Activated CD8-positive, alpha-beta T cell treated with anti-CD3 and anti-CD28 coated beads for 36 hours (primary cell): ENCODE data around the gene GCK. TPM values are rescaled to one million over a fixed set of nuclear protein-coding genes. Genes with fewer than 3 reads are reported as not detected.

Experiments used
- ATAC-seq: fragments of 200-7000 bp; cut with Tn5 transposase; one replicate; pipeline ENCODE4 v1.10.0; 2021; ENCODE audit warnings: mild to moderate bottlenecking, moderate library complexity
- CTCF ChIA-PET: fragments of 350-600 bp; sonication (Branson Sonifier 250); formaldehyde crosslinking; loops from one replicate; lab custom pipeline; 2021; ENCODE audit warnings: antibody characterized with exemption; lab: Charles Lee
- POLR2A ChIA-PET: fragments of 350-600 bp; sonication (Branson Sonifier 250); formaldehyde crosslinking; loops from one replicate; lab custom pipeline; 2021; ENCODE audit warnings: antibody characterized with exemption; lab: Charles Lee
- DNase-seq: peaks from one replicate; pipeline ENCODE4 v3.0.0-alpha.2; 2020
- H3K27ac Mint-ChIP-seq: one replicate; pipeline ENCODE4 v1.8.0; 2021; ENCODE audit warnings: mild to moderate bottlenecking, mixed read lengths
- H3K27me3 Mint-ChIP-seq: one replicate; pipeline ENCODE4 v1.8.0; 2021; ENCODE audit warnings: mixed read lengths
- H3K36me3 Mint-ChIP-seq: one replicate; pipeline ENCODE4 v1.8.0; 2021; ENCODE audit warnings: low read depth, mixed read lengths
- H3K4me1 Mint-ChIP-seq: one replicate; pipeline ENCODE4 v1.8.0; 2021; ENCODE audit warnings: low read depth, mixed read lengths
- H3K4me3 Mint-ChIP-seq: one replicate; pipeline ENCODE4 v1.8.0; 2021; ENCODE audit warnings: mild to moderate bottlenecking, moderate library complexity, mixed read lengths
- H3K9me3 Mint-ChIP-seq: one replicate; pipeline ENCODE4 v1.8.0; 2021; ENCODE audit warnings: mixed read lengths
- intact Hi-C: fragments of 100-400 bp; cut with micrococcal nuclease; formaldehyde crosslinking; loops from one replicate; pipeline ENCODE4 v1.10.0; 2022
- total RNA-seq, 2 experiments: library from RNA; stranded (reverse); gene quantifications; one replicate each; pipeline ENCODE4 v1.2.3, GENCODE V29; 2021
- TF ChIP-seq, protein P1 (sequence below): fragments of 200-600 bp; IDR thresholded peaks from one replicate; pipeline ENCODE4 v1.8.0; 2022; ENCODE audit warnings: antibody characterized with exemption, mild to moderate bottlenecking

GCK gene
- total RNA-seq, 2 experiments from 2014 or later, result 2.1 to 2.6 TPM

DNA sequence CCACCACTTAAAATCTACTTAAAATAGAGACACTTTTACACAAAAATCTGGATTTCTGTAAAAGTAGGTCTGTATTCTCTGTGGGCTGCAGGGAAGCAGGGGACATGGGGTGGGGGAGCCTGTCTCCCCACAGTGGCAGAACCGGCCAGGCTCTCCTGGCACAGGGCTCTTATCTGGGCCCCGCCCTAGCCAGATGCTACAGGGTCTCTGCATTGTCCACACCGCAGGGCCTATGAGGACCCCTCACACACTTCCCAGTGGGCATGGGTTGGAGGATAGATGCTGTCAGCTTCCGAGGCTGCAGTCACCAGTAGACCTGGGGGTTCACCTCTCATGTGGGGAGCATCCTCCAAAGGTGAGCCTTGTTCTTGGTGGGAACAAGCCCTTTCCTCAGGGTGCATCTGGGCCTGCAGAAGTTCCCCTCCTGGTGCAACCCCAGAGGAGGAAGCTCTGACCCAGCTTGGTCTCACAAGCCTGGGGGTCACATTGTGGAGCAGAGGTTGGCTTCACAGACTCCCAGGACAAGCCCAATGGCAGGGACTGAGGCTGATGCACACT, 32.7 kb downstream of the GCK start:
- ATAC-seq, result no peak
- no peak for DNase-seq
- Mint-ChIP-seq H3K9me3 (no peaks in the 10 kb centered on the region), H3K27me3 (no peaks in the 10 kb centered on the region), H3K4me1 (no peaks in the 10 kb centered on the region), H3K27ac (no peak overlapping the region), H3K4me3 (no peak overlapping the region), H3K36me3 (no peaks in the 10 kb centered on the region)
- intact Hi-C loops, result no loop called here
- CTCF ChIA-PET, result interaction anchor here (0.7 kb wide), 1 partner anchor 40 kb away, joined by 3 read pairs; no protein-coding TSS in a partner anchor
- POLR2A ChIA-PET, result no interaction called here
- TF ChIP-seq, protein P1, sequence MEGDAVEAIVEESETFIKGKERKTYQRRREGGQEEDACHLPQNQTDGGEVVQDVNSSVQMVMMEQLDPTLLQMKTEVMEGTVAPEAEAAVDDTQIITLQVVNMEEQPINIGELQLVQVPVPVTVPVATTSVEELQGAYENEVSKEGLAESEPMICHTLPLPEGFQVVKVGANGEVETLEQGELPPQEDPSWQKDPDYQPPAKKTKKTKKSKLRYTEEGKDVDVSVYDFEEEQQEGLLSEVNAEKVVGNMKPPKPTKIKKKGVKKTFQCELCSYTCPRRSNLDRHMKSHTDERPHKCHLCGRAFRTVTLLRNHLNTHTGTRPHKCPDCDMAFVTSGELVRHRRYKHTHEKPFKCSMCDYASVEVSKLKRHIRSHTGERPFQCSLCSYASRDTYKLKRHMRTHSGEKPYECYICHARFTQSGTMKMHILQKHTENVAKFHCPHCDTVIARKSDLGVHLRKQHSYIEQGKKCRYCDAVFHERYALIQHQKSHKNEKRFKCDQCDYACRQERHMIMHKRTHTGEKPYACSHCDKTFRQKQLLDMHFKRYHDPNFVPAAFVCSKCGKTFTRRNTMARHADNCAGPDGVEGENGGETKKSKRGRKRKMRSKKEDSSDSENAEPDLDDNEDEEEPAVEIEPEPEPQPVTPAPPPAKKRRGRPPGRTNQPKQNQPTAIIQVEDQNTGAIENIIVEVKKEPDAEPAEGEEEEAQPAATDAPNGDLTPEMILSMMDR, result no peak

DNA sequence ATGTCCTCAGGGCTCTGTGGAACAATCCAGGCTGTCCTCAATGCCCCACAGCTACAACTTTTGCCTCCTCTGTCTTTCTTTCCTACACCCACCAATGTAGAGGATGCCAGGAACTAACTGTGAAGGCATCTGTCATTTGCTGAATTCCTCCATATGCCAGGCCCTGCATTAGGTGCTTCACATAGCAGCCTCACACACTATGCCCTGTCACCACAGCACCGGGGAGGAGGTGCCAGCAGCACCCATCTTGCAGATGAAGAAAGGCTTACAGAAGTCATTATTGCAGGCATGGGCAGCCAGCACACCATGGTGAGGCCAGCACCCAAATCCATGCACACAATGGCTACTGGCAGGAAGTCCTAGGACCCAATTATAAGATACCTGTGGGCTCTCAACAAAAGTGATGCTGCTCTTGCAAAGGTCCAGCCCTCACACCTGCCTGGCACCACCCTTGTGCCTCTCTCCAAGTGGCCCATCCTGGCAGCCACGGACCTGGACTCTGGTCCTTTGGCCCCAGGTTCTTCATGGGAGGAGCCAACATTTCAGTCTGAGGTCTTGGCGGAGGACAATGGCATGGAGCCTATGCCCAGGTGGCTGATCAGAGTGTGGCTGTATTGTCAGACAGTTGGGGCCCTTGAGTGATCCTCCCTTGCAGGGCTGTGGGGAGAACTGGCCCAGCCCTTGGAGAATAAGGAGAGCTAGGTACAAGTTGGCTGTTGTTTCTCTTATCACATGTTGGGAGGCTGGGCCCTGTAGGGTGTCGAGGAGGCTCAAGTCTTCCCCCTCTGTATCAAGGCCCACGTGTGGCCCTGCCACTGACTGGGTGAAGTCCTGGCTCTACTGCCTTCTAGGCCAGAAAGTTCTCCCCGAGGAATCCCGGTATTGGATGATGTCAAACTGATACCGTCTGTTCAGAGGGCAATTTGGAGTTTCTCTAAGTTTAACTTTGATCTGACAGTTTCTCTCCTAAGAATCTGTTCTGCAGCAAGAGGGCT, 33.8 kb downstream of the GCK start:
- CTCF ChIA-PET, result interaction anchor here (0.7 kb wide), 1 partner anchor 41 kb away, joined by 3 read pairs; no protein-coding TSS in a partner anchor
- Mint-ChIP-seq H3K27ac (no peak overlapping the region), H3K27me3 (no peaks in the 10 kb centered on the region), H3K9me3 (no peaks in the 10 kb centered on the region), H3K4me3 (no peak overlapping the region), H3K4me1 (no peaks in the 10 kb centered on the region), H3K36me3 (no peaks in the 10 kb centered on the region)
- TF ChIP-seq, protein P1, result no peak
- ATAC-seq (no peak), DNase-seq (no peak)
- POLR2A ChIA-PET, result no interaction called here
- intact Hi-C loops, result no loop called here

DNA sequence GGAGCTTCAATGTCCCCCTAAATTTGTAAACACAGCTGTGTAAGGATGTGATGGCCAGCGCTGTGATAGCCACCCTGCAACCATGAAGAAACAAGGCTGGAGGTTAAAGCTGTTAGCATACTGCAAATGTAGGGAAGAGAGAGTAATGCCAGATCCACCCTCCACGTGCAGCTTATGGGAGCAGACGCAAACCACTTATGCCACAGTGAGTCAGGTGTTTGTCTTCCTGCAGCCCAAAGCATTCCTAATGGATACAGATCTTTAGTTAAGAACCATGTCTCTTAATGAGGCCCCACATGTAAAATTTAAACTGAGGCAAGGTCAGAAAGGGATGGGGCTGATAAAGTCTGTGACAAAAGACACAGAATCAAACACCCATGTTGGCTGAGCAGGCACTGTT, 34.5 kb downstream of the GCK start:
- intact Hi-C loops, result no loop called here
- no peaks in the 10 kb centered on the region for H3K9me3 Mint-ChIP-seq
- no peak overlapping the region for H3K27ac Mint-ChIP-seq
- no peaks in the 10 kb centered on the region for H3K36me3 Mint-ChIP-seq
- POLR2A ChIA-PET, result no interaction called here
- H3K4me1 Mint-ChIP-seq, result no peaks in the 10 kb centered on the region
- H3K27me3 Mint-ChIP-seq, result no peaks in the 10 kb centered on the region
- TF ChIP-seq, protein P1, result no peak
- CTCF ChIA-PET, result no interaction called here
- ATAC-seq (no peak), DNase-seq (no peak)
- H3K4me3 Mint-ChIP-seq, result no peak overlapping the region

DNA sequence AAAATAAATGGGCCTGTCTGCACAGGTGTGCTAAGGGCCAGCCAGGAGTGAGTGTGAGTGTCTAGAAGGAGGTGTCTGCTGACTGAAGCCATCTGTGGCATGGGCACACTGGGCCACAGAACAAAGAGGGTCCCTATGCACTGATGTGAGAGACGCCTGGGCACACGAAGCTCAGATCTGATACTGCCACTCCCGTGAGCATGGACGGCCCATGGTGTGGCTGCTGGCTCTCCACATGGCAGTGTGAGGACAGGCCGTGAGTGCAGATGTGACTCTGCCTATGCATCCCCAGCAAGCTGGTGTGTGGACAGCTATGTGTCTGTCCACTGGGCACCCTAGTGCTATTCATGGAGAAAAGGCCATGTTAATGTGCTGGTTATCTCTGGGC, 35.3 kb downstream of the GCK start:
- H3K27me3 Mint-ChIP-seq, result no peaks in the 10 kb centered on the region
- H3K4me3 Mint-ChIP-seq, result no peak overlapping the region
- intact Hi-C loops, result no loop called here
- no peaks in the 10 kb centered on the region for H3K4me1 Mint-ChIP-seq
- H3K36me3 Mint-ChIP-seq, result no peaks in the 10 kb centered on the region
- ATAC-seq (no peak), DNase-seq (no peak)
- no peaks in the 10 kb centered on the region for H3K9me3 Mint-ChIP-seq
- TF ChIP-seq, protein P1, result no peak
- CTCF ChIA-PET, result no interaction called here
- no peak overlapping the region for H3K27ac Mint-ChIP-seq
- POLR2A ChIA-PET, result no interaction called here
